HG02623 (cell line): ENCODE measurements around the gene VTI1B.
"Not testable (repeated sequence)": the region's sequence is repeated elsewhere in the genome, so short reads cannot be mapped to it uniquely, and the experiment has no call there.

Experiments
- ATAC-seq: cut with Tn5 transposase; IDR thresholded peaks from one replicate; pipeline ENCODE4 v1.9.1; 2021; ENCODE audit warnings: moderate library complexity; ENCODE audit not compliant: unreplicated experiment

The VTI1B gene

GRCh38 chr14:67633451-67634147 is 40.8 kb downstream of the VTI1B start:
- ATAC-seq: no peak

GRCh38 chr14:67630938-67631337 is 43.5 kb downstream of the VTI1B start:
- no peak for ATAC-seq

GRCh38 chr14:67630186-67630585 is 44.2 kb downstream of the VTI1B start:
- ATAC-seq: no peak

- no peak for ATAC-seq
These were observed 46.9 kb downstream of the VTI1B start for GRCh38 chr14:67627519-67627918.

GRCh38 chr14:67626131-67626530 is 48.3 kb downstream of the VTI1B start:
- not testable (repeated sequence) for ATAC-seq

GRCh38 chr14:67623114-67623513 is 51.3 kb downstream of the VTI1B start:
- no peak for ATAC-seq

- ATAC-seq: no peak
These were observed 51.8 kb downstream of the VTI1B start for GRCh38 chr14:67622675-67623074.

GRCh38 chr14:67620217-67620785 is 54.1 kb downstream of the VTI1B start:
- no peak for ATAC-seq

GRCh38 chr14:67619446-67620216 is 54.8 kb downstream of the VTI1B start, which contains the start of gene ARG2:
Gene ARG2 (plus strand): TSS chr14:67619920. CDS start chr14:67619978, 58 bp downstream.
- peak; percentile 94 for ATAC-seq

- ATAC-seq: no peak
These were observed 55.8 kb downstream of the VTI1B start for GRCh38 chr14:67618617-67619063.

GRCh38 chr14:67610491-67610890 is 63.9 kb downstream of the VTI1B start:
- no peak for ATAC-seq

GRCh38 chr14:67609642-67610310 is 64.7 kb downstream of the VTI1B start:
- ATAC-seq: no peak

- no peak for ATAC-seq
These were observed 66.8 kb downstream of the VTI1B start for GRCh38 chr14:67607646-67608045.

- ATAC-seq: peak; percentile 46
These were observed 71.4 kb downstream of the VTI1B start for GRCh38 chr14:67602995-67603545.

- no peak for ATAC-seq
These were observed 72.4 kb downstream of the VTI1B start for GRCh38 chr14:67602076-67602475.

GRCh38 chr14:67600562-67600974 is 73.9 kb downstream of the VTI1B start:
- ATAC-seq: not testable (repeated sequence)

- peak; percentile 81 for ATAC-seq
These were observed 74.5 kb downstream of the VTI1B start, which contains the start of gene PIGH for GRCh38 chr14:67599698-67600561. Gene PIGH (minus strand): TSS chr14:67600268. CDS start chr14:67600203, 65 bp downstream.
